Chondrocyte (in vitro differentiated cells): ENCODE measurements around the gene SVIL. TPM values are rescaled to one million over a fixed set of nuclear protein-coding genes. Genes with fewer than 3 reads are reported as not detected.
"Not testable (repeated sequence)": the region's sequence is repeated elsewhere in the genome, so short reads cannot be mapped to it uniquely, and the experiment has no call there.

Source experiments
- DNase-seq: peaks from one replicate; pipeline ENCODE4 v3.0.0; 2021; ENCODE audit warnings: mixed read lengths, low spot score
- H3K27ac Mint-ChIP-seq: one replicate; pipeline ENCODE4 v1.8.0; 2021; ENCODE audit warnings: mild to moderate bottlenecking, moderate library complexity, mixed read lengths; ENCODE audit not compliant: unreplicated experiment
- H3K27me3 Mint-ChIP-seq: 2 replicates; pipeline ENCODE4 v1.8.0; 2021; ENCODE audit warnings: low read depth, mixed read lengths
- H3K36me3 Mint-ChIP-seq: 2 replicates; pipeline ENCODE4 v1.8.0; 2021; ENCODE audit warnings: low read depth, mixed read lengths
- H3K4me1 Mint-ChIP-seq: 2 replicates; pipeline ENCODE4 v1.8.0; 2021; ENCODE audit warnings: low read depth, mild to moderate bottlenecking, mixed read lengths
- H3K4me3 Mint-ChIP-seq: one replicate; pipeline ENCODE4 v1.8.0; 2021; ENCODE audit warnings: mild to moderate bottlenecking, moderate library complexity, mixed read lengths; ENCODE audit not compliant: unreplicated experiment
- H3K9me3 Mint-ChIP-seq: 2 replicates; pipeline ENCODE4 v1.8.0; 2021; ENCODE audit warnings: low read depth, mixed read lengths
- total RNA-seq: library from RNA; stranded (reverse); gene quantifications from 3 replicates; pipeline ENCODE4 v1.2.1, GENCODE V29; 2021
- TF ChIP-seq, protein P1 (sequence below): fragments of 200-600 bp; sonication (generic); IDR thresholded peaks from 2 replicates; pipeline ENCODE4 v1.5.0; 2021; ENCODE audit warnings: antibody characterized with exemption, mild to moderate bottlenecking, moderate library complexity

Gene SVIL
- total RNA-seq, 1 donor from 2014 or later: 112 TPM

DNA sequence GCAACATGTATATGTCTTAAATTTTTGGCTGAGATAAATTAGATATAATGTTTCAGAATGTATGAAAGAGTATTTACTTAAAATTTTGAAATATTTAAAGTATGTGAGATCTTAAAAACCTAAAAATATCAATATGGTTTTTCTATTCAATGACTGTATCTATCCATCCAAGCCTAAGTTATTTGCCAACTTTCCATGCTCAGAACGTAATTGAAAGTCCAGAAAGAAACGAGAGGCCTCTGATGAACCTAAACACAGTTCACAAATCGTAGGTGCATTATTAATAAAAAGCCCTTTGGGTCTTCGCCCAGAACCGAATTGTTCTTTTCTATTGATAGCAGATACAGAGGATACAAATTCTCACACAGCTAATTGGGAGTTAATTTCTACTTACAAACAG is 6.5 kb downstream of the SVIL start:
- peaks cover 4% of the 10 kb centered on the region for H3K36me3 Mint-ChIP-seq
- H3K9me3 Mint-ChIP-seq: no peaks in the 10 kb centered on the region
- DNase-seq: no peak
- H3K27me3 Mint-ChIP-seq: no peaks in the 10 kb centered on the region
- peaks cover 63% of the 10 kb centered on the region for H3K4me1 Mint-ChIP-seq
- H3K4me3 Mint-ChIP-seq: no peak overlapping the region
- TF ChIP-seq, protein P1, sequence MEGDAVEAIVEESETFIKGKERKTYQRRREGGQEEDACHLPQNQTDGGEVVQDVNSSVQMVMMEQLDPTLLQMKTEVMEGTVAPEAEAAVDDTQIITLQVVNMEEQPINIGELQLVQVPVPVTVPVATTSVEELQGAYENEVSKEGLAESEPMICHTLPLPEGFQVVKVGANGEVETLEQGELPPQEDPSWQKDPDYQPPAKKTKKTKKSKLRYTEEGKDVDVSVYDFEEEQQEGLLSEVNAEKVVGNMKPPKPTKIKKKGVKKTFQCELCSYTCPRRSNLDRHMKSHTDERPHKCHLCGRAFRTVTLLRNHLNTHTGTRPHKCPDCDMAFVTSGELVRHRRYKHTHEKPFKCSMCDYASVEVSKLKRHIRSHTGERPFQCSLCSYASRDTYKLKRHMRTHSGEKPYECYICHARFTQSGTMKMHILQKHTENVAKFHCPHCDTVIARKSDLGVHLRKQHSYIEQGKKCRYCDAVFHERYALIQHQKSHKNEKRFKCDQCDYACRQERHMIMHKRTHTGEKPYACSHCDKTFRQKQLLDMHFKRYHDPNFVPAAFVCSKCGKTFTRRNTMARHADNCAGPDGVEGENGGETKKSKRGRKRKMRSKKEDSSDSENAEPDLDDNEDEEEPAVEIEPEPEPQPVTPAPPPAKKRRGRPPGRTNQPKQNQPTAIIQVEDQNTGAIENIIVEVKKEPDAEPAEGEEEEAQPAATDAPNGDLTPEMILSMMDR: no peak
- H3K27ac Mint-ChIP-seq: no peak overlapping the region

DNA sequence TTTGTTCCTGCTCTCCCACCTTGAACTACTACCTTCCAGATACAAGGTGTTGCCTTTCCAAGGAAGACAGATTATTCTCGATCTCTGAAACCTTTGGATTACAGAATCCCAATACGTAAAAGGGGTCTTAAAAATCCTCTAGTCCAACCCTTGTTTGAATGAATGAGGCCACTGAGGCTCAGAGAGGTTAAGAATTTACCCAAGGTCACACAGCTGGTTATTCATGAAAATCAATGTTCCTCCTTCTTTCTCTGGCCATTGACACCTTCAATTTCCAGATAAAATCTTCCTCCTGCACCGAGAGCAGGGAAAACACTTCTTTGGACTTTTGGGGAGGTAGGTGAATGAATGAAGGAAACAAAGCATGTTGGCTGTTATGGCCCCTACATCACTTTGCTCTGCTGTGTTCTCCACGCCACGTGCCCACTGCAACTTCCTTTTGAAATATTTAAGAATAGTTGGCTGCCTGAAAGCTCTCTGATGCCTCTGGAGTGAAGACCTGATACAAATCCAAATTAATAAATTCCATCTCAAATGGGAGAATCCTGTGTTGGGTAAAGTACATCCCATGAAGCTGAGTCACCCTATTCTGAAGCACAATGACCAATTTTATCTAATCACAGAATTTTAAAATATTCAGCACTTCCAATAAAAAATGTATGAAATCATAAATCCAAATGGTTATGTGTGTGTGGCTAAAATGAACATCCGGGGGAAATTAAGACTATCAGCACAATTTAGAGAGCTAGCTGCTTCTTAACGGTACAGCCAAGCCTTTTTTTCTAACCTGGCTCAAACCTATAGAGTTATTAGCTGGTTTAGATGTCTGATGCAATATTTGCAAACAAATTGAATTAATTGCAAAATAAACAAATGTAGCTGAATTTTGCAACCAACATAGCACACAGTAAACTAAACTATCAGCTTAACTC is 7.3 kb downstream of the SVIL start:
- no peaks in the 10 kb centered on the region for H3K9me3 Mint-ChIP-seq
- peaks cover 4% of the 10 kb centered on the region for H3K36me3 Mint-ChIP-seq
- H3K4me1 Mint-ChIP-seq: peaks cover 59% of the 10 kb centered on the region
- DNase-seq: no peak
- peak overlapping the region; percentile 59 for H3K27ac Mint-ChIP-seq
- no peak overlapping the region for H3K4me3 Mint-ChIP-seq
- TF ChIP-seq, protein P1: no peak
- H3K27me3 Mint-ChIP-seq: no peaks in the 10 kb centered on the region

- H3K27ac Mint-ChIP-seq, H3K4me3 Mint-ChIP-seq, H3K27me3 Mint-ChIP-seq, H3K36me3 Mint-ChIP-seq, DNase-seq, H3K9me3 Mint-ChIP-seq: not testable (repeated sequence)
- H3K4me1 Mint-ChIP-seq: peaks cover 61% of the 10 kb centered on the region
Observed at GRCh38 chr10:29624357-29624756, 10.4 kb downstream of the SVIL start.

- peaks cover 2% of the 10 kb centered on the region for H3K36me3 Mint-ChIP-seq
- H3K9me3 Mint-ChIP-seq: no peaks in the 10 kb centered on the region
- TF ChIP-seq, protein P1: no peak
- DNase-seq: no peak
- H3K27ac Mint-ChIP-seq: no peak overlapping the region
- H3K4me1 Mint-ChIP-seq: peaks cover 61% of the 10 kb centered on the region
- no peak overlapping the region for H3K4me3 Mint-ChIP-seq
- H3K27me3 Mint-ChIP-seq: no peaks in the 10 kb centered on the region
Observed at GRCh38 chr10:29623797-29624196, 11.0 kb downstream of the SVIL start.

GRCh38 chr10:29622382-29622922 is 12.3 kb downstream of the SVIL start:
- H3K36me3 Mint-ChIP-seq: peaks cover 2% of the 10 kb centered on the region
- no peaks in the 10 kb centered on the region for H3K27me3 Mint-ChIP-seq
- H3K27ac Mint-ChIP-seq: peak overlapping the region; percentile 39
- TF ChIP-seq, protein P1: no peak
- no peak overlapping the region for H3K4me3 Mint-ChIP-seq
- H3K9me3 Mint-ChIP-seq: no peaks in the 10 kb centered on the region
- no peak for DNase-seq
- peaks cover 56% of the 10 kb centered on the region for H3K4me1 Mint-ChIP-seq
